HG03139 (cell line): ENCODE data around the gene COPG2.

Source experiments
- ATAC-seq: cut with Tn5 transposase; IDR thresholded peaks from one replicate; pipeline ENCODE4 v1.9.1; 2021; ENCODE audit not compliant: unreplicated experiment

The COPG2 gene

GRCh38 chr7:130505753-130506152, 162.8 kb downstream of the COPG2 start:
- ATAC-seq, result no peak

- ATAC-seq, result no peak
Measured at GRCh38 chr7:130500910-130501309, 167.6 kb downstream of the COPG2 start.

DNA sequence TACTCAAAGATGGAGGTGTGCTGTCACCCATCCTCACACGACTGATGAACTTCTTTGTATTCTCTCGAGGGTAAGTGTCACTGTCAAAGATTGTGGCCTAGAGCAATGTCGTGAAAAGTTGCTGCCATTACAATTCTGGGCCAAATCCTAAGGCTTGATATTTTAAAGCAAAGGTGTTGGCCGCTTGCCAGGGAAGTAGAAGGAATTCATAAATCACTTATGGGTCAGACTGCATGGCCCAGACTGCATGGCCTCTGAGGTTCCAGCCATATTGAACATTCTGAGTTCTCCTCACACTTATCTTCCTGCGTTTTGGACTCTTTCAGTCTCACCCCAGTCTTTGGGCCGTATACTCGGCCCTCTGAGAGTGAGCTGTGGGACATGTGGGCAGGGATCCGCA, 168.1 kb downstream of the COPG2 start:
- no peak for ATAC-seq

DNA sequence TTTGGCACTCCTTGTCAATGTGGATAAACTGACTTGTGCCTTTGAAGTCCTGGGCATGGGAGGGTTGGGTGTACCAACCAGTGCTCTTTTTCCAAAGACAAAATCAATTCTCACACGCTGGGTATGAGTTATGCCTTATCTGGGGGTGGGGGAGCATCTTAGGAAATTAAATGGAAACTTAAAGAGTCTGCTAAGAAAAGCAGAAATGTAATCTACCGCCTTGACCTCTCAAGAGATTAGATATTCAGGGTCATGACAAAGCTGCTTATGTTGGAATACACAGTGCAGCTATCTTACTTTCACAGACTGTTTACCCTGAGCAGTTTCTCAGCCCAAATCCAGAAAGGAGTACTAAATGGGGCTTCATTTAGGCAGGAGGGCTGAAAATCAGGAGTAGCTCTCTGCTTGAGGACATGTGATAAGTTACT, 174.1 kb downstream of the COPG2 start:
- ATAC-seq, result no peak

DNA sequence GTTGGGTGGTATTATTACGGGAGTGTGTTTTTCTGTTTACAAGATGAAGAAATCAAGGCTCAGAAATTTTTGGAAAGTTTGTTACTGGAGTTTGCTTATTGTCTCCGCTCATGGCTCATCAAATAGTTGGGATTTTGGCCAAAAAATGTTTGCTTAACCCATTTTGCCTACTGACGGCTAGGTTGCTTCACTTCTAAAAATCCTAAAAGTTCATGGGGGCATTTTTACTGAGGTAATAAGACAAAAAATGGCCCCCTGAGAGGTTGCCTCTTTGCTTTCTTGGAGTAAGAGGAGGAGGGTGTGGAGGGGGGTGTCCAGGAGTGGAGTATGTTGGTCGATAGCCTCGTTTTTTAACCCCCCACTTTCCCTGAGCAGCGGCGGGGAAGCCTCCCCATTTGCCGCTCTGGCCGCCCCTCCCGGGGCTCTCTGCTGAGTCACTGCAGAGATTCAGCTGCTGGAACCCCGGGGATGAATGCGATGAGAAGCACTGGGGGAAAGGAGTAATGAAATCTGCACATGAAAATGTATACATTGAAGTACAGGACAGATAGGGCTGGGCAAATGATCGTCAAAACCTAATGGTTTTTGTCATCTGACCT, 175.2 kb downstream of the COPG2 start:
- ATAC-seq, result no peak

DNA sequence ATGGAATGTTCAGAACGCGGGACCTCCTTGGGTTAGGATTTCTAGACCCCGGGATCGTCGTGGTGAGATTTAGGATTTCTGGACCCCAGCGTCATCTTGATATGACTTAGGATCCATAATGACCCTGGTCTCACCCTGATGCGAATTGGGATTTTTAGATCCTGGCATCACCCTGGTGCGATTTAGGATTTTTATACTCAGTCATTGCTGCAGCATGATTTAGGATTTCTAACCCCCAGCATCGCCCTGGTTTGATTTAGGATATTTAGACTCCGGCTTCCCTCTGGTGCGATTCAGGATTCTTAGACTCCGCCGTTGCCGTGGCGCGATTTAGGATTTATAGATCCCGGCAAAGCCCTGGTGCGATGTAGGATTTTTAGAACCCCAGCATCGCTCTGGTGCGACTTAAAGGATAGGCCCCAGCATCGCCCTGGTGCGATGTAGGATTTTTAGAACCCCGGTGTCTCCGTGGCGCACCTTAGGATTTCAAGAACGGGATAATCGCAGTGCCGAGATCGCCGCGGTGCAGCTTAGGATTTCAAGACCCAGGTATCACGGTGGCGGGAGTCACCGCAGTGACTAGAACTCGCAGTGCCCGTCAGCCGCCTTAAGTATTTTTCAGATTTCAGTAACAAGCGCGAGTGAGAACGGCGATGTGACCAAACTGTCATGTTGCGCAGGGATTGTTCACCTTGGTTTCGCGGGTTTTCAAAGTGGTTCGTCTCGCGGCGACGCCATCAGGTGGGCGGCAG, 175.8 kb downstream of the COPG2 start:
- ATAC-seq, result no peak

- ATAC-seq, result no peak
Measured at GRCh38 chr7:130491841-130492522, 176.6 kb downstream of the COPG2 start, which contains the start of gene MEST. TSS of gene MEST (plus strand) at chr7:130492085. CDS start at chr7:130492314, 229 bp downstream.

DNA sequence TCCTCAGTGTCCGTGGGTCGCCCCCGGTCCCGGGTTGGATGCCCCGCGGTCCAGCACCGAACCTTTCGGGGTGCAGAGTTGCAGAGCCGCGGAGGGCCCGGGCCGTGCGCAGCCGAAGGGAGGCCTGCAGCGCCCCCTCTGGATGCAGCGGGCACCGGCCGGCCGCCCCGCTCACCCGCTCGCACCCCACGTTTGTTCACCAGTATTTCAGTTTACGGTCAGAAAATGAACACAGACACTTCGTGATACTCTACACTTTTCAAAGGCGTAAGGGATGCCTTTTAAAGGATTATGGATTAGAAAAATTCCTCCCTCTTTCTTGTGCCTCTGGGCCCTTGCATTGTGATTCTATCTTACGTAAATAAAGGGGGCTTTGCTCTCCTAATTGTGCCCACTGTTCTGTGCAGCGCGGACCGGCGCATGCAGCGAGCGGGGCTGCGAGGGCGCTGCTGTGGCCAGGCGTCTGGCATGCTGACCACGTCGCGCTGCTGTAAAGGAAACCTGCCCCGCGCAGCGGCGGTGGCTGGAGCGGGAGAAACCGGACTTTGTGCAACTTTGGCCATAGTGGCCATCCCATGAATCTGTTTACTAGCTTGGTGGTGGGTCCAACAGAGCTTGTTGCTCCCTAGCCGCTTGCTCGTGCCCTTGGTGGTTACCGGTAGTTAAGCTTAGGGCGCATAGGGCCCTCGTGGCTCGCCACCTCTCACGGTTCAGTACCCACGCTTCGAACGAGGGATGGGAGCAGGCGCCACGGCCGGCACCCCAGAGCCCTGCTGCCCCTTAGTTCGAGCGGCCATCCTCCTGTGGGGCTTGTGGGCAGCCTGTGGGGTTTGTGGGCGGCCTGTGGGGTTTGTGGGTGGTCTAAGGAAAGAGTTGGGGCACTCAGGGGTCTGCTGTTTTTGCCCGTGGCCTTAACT, 177.4 kb downstream of the COPG2 start:
- no peak for ATAC-seq

- ATAC-seq, result no peak
Measured at GRCh38 chr7:130490311-130490791, 178.2 kb downstream of the COPG2 start.

DNA sequence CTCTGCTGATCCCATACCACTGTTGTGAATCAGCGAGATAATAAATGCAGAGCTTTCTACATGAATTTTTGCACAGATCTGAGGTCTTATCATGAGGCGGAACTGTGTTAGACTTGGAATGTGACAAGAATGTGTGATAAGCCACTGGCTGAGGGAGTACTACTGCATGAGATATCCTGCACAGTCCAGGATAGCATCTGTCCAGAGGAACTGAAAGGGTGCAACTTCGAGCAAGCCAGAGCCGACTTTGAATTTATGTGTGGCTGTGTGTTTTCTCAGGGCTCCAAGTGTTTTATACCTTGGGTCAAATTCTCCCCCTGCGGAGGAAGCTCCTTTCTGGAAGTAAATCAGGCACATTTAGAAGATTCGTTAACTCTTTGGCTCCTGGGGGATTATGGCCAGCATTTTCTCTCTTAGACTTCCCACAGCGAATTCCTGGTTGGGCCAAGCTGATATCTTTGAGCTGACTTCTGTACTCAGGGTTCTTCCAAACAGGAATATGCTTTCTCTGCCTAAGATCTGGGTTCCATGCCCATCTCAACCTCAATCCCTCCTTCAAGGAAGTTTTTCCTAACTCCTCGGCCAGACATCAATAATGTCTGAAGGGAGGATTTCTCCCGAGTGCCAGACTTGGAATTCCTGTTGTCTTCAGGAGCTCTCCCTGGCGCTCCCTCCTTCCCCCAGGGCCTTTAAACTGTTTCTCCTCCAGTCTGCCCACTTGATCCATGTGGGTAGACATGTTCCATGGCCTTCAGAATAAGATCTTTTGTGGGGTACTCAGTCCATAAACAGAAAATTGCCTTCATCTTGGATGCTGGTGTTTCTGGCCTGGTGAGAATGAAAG, 179.2 kb downstream of the COPG2 start:
- no peak for ATAC-seq

DNA sequence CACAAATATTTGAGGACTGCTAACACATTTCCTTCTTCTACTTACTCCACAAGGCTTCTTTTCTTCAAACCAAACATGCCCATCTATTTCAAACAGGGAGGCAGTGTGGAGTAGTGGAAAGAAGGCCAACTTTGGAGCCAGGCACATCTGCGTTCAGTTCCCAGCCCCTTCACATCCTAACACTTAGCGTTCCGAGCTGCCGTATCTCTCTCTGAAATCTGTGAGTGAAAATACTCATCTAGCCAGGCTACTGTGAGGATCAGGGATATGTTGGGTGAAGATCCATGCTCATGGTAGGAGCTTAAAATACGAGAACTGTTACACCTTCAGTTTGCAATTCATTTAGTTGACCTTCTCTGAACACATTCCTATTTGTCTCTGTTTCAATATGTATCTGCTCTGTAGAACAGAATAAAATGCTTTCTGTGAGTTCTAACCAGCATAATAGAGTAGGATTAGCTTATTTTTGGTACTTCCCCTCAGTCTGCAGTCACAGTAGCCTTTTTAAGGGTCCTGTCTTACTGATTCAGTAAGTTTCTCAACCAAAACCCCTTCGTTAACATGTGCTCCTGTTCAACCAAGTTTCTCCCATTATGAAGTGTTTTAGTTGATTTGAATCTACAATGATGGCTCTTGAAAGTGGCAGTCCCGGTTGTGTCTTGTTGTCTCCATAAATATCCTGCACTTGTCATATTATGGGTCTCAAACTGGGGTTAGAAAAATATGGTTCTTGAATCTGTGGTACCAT, 180.0 kb downstream of the COPG2 start:
- ATAC-seq, result no peak

GRCh38 chr7:130486954-130487436, 181.6 kb downstream of the COPG2 start:
- ATAC-seq, result no peak

DNA sequence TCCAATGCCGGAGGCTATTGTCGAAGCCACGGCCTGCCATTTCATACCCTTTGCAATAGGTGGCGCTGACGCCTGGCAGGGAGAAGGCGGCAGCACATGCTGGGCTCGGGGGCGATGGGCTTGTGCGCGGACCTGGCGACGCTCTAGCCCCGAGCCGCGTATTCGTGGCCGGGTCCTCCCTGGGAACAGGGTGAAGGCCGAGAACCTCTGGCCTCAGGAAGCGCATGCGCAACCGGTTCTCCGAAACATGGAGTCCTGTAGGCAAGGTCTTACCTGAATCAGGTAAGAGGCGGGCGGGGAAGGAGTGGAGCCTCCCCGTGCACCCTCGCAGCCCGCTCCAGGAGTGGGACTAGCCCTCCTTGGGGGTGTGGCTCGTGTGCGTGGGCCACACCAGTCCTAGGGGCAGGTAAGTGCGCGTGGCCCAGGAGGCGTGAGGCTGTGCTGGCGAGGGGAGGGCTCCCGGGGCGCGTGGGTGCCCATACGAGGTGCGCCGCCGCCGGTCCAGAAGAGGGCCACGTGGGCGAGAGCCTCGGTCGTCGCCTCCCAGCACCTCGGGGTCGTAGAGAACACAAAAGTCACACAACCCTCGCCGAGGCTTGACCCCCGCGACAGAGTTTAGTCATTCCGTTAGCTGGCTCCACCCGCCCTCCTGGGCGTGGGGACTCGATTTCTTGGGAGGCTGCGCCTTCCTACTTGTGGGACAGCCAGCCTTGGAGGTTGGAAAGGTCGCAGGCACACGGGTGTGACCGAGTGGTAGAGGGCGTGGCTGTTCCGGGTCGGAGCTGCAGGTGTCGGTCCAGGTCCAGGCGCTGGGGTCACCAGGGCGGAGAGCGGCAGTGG, 182.2 kb downstream of the COPG2 start:
- no peak for ATAC-seq

- ATAC-seq, result no peak
Measured at GRCh38 chr7:130485734-130486113, 182.8 kb downstream of the COPG2 start.

GRCh38 chr7:130483031-130483430, 185.5 kb downstream of the COPG2 start:
- ATAC-seq, result no peak

GRCh38 chr7:130481898-130482297, 186.7 kb downstream of the COPG2 start:
- no peak for ATAC-seq

- ATAC-seq, result no peak
Measured at GRCh38 chr7:130479716-130480400, 188.7 kb downstream of the COPG2 start.

DNA sequence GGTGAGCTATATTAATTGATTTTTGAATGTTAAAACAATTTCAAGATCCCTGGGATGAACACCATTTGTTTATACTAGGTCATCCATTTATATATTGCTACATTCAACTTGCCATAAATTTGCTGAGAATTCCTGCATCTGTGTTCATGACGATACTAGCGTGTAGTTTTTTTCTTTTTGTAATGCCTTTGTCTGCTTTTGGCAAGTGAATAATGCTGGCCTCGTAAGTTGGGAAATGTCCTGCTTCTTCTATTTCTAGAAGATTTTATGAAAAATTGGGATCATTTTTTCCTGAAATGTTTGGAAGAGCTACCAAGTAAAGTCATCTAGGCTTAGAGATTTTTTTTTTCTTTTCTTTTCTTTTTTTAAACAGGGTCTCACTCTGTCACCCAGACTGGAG, 189.6 kb downstream of the COPG2 start:
- ATAC-seq, result no peak
